ENCODE data around the gene DNMBP.
"Not testable (repeated sequence)": the region's sequence is repeated elsewhere in the genome, so short reads cannot be mapped to it uniquely, and the experiment has no call there.

GRCh38 chr10:99932203-99932957 is 77.4 kb downstream of the DNMBP start:
- not testable (repeated sequence) for TF ChIP-seq CHD1 (IDR thresholded peaks at IDR 0.05; ENCODE audit: low read depth, low read length); CTCF (conservative IDR thresholded peaks at IDR 0.05; ENCODE audit: low read depth, low read length); POLR2A (IDR thresholded peaks at IDR 0.05; ENCODE audit: low read depth, low read length); USF2 (IDR thresholded peaks at IDR 0.05; ENCODE audit: low read depth, low read length); CEBPB (IDR thresholded peaks at IDR 0.05; ENCODE audit: low read depth, low read length); RCOR1 (IDR thresholded peaks at IDR 0.05; ENCODE audit: insufficient replicate concordance, low read length); SMC3 (IDR thresholded peaks at IDR 0.05; ENCODE audit: low read depth, low read length); MAZ (IDR thresholded peaks at IDR 0.05; ENCODE audit: borderline replicate concordance, low read depth, low read length); RFX5 (IDR thresholded peaks at IDR 0.05; ENCODE audit: low read depth, low read length); BHLHE40 (IDR thresholded peaks at IDR 0.05; ENCODE audit: low read depth, low read length); NFE2L2 (IDR thresholded peaks at IDR 0.05; ENCODE audit: low read depth, low read length); MXI1 (IDR thresholded peaks at IDR 0.05; ENCODE audit: borderline replicate concordance, low read depth, low read length)
